HepG2 (cell line): ENCODE results near the gene DNLZ. TPM values are rescaled to one million over a fixed set of nuclear protein-coding genes. Genes with fewer than 3 reads are reported as not detected.

Source experiments
- AKAP8 ChIP-seq: sonication (generic); formaldehyde crosslinking; IDR thresholded peaks from 2 replicates; pipeline ENCODE4 v1.5.1; 2020; ENCODE audit warnings: mild to moderate bottlenecking, missing genetic modification reagents
- DNMT3B ChIP-seq: conservative IDR thresholded peaks from 2 replicates; pipeline ENCODE4 v1.6.1; 2016; ENCODE audit warnings: missing biosample characterization, control low read depth
- GLMP ChIP-seq: sonication (generic); formaldehyde crosslinking; IDR thresholded peaks from 2 replicates; pipeline ENCODE4 v1.9.0; 2021; ENCODE audit warnings: missing genetic modification reagents, mild to moderate bottlenecking, borderline replicate concordance
- NCOR1 ChIP-seq: fragments of 200-600 bp; sonication (generic); IDR thresholded peaks from 2 replicates; pipeline ENCODE4 v1.7.0; 2017; ENCODE audit warnings: antibody characterized with exemption, low read length, borderline replicate concordance
- SKI ChIP-seq: fragments of 450-650 bp; IDR thresholded peaks from one replicate; pipeline ENCODE4 v1.6.1; 2018; ENCODE audit warnings: mild to moderate bottlenecking; ENCODE audit not compliant: partially characterized antibody
- SRF ChIP-seq: IDR thresholded peaks from 2 replicates; pipeline ENCODE4 v1.6.1; 2011; ENCODE audit warnings: mild to moderate bottlenecking, low read depth, low read length, moderate library complexity
- YEATS4 ChIP-seq: sonication (generic); formaldehyde crosslinking; IDR thresholded peaks from 2 replicates; pipeline ENCODE4 v1.4.0; 2020; ENCODE audit warnings: missing genetic modification reagents, borderline replicate concordance
- ZC3H13 ChIP-seq: sonication (generic); formaldehyde crosslinking; IDR thresholded peaks from 2 replicates; pipeline ENCODE4 v1.8.1; 2023; ENCODE audit warnings: mild to moderate bottlenecking, missing genetic modification reagents, moderate library complexity
- ZNF142 ChIP-seq: sonication (generic); formaldehyde crosslinking; IDR thresholded peaks from 2 replicates; pipeline ENCODE4 v1.4.0; 2020; ENCODE audit warnings: missing genetic modification reagents
- ZSCAN31 ChIP-seq: sonication (generic); formaldehyde crosslinking; IDR thresholded peaks from 2 replicates; pipeline ENCODE4 v1.5.0; 2020; ENCODE audit warnings: low read depth, mild to moderate bottlenecking, missing genetic modification reagents
- polyA plus RNA-seq, 8 experiments: library from polyadenylated mRNA; depleted of rRNA in 3 of 8; stranded (reverse) in 7 of 8; unstranded in 1 of 8; fragments of >200 nt; fragmentation: Illumina TruSeq in 4 of 8; extraction: Trizol in 4 of 8; gene quantifications; 2 replicates each; pipeline versions ENCODE4 v1.2.1 to v1.2.3, GENCODE V29; 2011 to 2016; ENCODE audit warnings: low read depth in 4 of 8, missing spikeins in 1 of 8, mixed read lengths in 1 of 8; ENCODE audit not compliant: insufficient read depth in 1 of 8
- total RNA-seq, 5 experiments: library from RNA; depleted of rRNA; stranded (reverse); fragments of >200 nt; fragmentation: Illumina TruSeq; extraction: Trizol; gene quantifications; 2 replicates each; pipeline ENCODE4 v1.2.3, GENCODE V29; 2016; ENCODE audit warnings: low read depth in 1 of 5
- TF ChIP-seq, protein P1 (sequence below): sonication (generic); formaldehyde crosslinking; IDR thresholded peaks from 2 replicates; pipeline ENCODE4 v1.5.0; 2020; ENCODE audit warnings: mild to moderate bottlenecking, missing genetic modification reagents, borderline replicate concordance

DNLZ gene
- total and polyA plus RNA-seq, 2 of the 13 experiments (the other 11 are each of a cell fraction or from before 2014, with no cell fraction given) = 3.4 to 8.0 TPM

DNA sequence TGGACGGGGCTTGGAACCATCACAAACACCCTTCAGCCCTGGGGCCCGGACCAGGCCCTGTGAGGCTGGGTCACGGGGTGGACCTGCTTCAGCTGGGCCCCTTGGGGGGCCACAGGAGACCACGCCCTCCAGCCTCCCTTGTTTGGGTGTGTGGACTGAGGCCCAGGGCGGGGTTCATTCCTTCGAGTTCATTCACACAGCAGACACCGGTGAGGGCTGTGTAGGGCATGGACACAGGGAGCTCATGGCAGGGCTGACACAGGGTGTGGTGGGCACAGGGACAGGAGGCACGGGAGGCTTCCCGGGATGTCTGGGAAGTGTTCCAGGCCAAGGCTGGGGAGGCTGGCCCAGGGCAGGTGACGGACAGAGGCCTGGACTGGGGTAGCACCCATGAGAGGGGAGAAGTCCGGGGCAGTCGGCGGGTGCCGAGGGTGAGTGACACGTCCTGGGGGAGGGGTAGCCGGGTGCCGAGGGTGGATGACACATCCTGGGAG is 8.9 kb downstream of the DNLZ start (continued):
- no peak for TF ChIP-seq AKAP8
- no peak for TF ChIP-seq YEATS4 (CRISPR knock-in tag)
- no peak for TF ChIP-seq GLMP (CRISPR knock-in tag)
- TF ChIP-seq ZC3H13 (CRISPR knock-in tag) = no peak
- no peak for TF ChIP-seq NCOR1
- TF ChIP-seq, protein P1, sequence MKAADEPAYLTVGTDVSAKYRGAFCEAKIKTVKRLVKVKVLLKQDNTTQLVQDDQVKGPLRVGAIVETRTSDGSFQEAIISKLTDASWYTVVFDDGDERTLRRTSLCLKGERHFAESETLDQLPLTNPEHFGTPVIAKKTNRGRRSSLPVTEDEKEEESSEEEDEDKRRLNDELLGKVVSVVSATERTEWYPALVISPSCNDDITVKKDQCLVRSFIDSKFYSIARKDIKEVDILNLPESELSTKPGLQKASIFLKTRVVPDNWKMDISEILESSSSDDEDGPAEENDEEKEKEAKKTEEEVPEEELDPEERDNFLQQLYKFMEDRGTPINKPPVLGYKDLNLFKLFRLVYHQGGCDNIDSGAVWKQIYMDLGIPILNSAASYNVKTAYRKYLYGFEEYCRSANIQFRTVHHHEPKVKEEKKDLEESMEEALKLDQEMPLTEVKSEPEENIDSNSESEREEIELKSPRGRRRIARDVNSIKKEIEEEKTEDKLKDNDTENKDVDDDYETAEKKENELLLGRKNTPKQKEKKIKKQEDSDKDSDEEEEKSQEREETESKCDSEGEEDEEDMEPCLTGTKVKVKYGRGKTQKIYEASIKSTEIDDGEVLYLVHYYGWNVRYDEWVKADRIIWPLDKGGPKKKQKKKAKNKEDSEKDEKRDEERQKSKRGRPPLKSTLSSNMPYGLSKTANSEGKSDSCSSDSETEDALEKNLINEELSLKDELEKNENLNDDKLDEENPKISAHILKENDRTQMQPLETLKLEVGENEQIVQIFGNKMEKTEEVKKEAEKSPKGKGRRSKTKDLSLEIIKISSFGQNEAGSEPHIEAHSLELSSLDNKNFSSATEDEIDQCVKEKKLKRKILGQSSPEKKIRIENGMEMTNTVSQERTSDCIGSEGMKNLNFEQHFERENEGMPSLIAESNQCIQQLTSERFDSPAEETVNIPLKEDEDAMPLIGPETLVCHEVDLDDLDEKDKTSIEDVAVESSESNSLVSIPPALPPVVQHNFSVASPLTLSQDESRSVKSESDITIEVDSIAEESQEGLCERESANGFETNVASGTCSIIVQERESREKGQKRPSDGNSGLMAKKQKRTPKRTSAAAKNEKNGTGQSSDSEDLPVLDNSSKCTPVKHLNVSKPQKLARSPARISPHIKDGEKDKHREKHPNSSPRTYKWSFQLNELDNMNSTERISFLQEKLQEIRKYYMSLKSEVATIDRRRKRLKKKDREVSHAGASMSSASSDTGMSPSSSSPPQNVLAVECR (CRISPR knock-in tag) = no peak
- no peak for TF ChIP-seq ZSCAN31
- no peak for TF ChIP-seq SKI
- no peak for TF ChIP-seq DNMT3B (CRISPR knock-in tag)
- TF ChIP-seq SRF = no peak
- no peak for TF ChIP-seq ZNF142 (CRISPR knock-in tag)
